ENCODE data around the gene CCDC39. TPM values are rescaled to one million over a fixed set of nuclear protein-coding genes. Genes with fewer than 3 reads are reported as not detected.

CCDC39 gene
- total RNA-seq: not detected in 2 replicates

DNA sequence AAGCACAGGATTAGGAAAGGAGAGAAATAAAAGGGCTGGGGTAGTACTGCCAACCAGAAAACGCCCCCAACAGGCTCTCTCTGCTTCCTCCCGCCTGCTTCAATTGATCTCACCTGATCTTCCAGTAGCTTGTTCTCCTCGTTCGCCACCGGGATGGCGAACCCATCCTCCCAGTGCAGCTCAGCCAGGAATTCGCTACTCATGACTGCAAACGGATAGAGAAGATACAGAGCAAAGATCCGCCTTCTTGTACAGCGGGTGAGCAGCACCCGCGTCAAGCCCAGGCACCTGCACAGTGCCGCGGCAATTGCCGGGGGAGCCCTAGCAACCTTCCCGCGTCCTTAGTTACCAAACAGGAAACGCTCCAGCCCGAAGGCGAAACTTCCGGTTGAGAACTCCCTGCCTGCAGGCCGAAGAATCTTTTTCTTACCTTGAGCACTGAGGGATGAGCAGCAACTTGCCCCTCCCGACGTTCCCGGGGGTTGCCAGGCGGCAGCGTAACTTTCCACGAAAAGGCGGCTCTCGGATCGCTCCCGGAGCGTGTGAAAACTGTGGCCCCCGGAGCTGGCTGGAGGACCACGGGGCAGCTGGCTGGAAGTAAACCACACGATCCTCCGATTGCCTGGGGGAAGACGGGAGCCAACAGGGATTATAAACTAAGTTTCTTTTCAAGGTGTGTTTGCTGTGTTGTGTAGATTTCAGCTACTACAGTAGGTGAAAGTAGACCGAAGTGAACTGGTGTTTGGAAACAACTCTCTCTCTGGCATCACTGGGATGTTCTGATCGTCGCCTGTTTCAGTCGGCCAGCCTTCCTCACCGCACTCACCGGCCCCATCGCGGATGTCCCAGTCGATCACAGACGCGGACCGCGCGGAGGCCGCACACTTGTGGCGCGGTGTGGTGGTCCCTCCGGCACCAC is at the start of gene CCDC39:
CCDC39 (minus strand) TSS at position 312 of the 919 bp plus-strand sequence; CDS start at position 203, 109 bp downstream.

GRCh38 chr3:180601688-180602666 is 77.3 kb downstream of the CCDC39 start, which contains the start of gene TTC14:
Gene TTC14, plus strand, starts transcription at chr3:180602163. Its CDS starts 99 bp downstream, at chr3:180602262.

Other genes with a start within 250 kb of the CCDC39 start
- gene TTC14, start 77.3 kb downstream of the CCDC39 start, total RNA-seq: 9.2 and 17.2 TPM in 2 replicates
- gene FXR1, start 233.2 kb upstream of the CCDC39 start, total RNA-seq: 100 and 111 TPM in 2 replicates